ENCODE data around the gene RAD23A.
"Not testable (repeated sequence)": the region's sequence is repeated elsewhere in the genome, so short reads cannot be mapped to it uniquely, and the experiment has no call there.

RAD23A gene

GRCh38 chr19:12937927-12938778 lies 7.5 kb upstream of the RAD23A start, which contains the start of gene CALR:
Gene CALR (plus strand): TSS chr19:12938609. CDS start chr19:12938680, 71 bp downstream.
- peak; percentile 98 for DNase-seq (ENCODE audit: low spot score)

- peak; percentile 59 for DNase-seq (ENCODE audit: low spot score)
Observed at GRCh38 chr19:12938779-12939601, 6.7 kb upstream of the RAD23A start.

DNA sequence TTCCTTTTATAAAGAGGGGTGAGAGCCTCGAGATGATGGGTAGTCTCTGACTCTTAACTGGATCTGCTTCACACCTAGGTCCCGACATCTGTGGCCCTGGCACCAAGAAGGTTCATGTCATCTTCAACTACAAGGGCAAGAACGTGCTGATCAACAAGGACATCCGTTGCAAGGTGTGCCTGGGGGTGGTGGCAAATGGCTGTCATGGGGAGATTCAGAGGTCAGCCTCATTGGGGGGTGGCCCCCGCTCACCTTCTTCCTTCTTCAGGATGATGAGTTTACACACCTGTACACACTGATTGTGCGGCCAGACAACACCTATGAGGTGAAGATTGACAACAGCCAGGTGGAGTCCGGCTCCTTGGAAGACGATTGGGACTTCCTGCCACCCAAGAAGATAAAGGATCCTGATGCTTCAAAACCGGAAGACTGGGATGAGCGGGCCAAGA lies 5.7 kb upstream of the RAD23A start:
- no peak for DNase-seq (ENCODE audit: low spot score)

DNA sequence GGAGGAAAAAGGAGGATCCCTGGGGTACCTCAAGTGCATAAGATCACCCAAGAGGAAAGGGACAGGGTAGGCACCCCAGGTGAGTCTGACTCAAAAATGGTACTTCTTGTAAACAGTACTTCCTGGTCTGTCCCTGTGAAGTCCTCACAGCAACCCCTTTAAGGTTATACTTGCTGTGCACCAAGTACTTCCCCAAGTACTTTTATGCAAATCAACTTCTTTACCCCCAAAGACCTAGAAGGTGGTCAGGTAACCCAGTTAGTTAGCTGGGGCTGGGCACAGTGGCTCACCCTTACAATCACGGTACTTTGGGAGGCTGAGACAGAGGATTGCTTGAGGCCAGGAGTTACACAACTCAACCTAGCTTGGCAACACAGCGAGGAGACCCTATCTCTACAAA lies 4.8 kb upstream of the RAD23A start:
- no peak for DNase-seq (ENCODE audit: low spot score)

DNA sequence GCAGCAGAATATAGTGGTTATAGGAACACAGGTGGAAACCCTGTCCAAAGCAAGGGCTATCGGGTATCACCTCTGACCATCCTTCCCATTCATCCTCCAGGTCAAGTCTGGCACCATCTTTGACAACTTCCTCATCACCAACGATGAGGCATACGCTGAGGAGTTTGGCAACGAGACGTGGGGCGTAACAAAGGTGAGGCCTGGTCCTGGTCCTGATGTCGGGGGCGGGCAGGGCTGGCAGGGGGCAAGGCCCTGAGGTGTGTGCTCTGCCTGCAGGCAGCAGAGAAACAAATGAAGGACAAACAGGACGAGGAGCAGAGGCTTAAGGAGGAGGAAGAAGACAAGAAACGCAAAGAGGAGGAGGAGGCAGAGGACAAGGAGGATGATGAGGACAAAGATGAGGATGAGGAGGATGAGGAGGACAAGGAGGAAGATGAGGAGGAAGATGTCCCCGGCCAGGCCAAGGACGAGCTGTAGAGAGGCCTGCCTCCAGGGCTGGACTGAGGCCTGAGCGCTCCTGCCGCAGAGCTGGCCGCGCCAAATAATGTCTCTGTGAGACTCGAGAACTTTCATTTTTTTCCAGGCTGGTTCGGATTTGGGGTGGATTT lies 2.1 kb upstream of the RAD23A start:
- DNase-seq (ENCODE audit: low spot score), result no peak

- DNase-seq (ENCODE audit: low spot score), result no peak
Observed at GRCh38 chr19:12944104-12944674, 1.5 kb upstream of the RAD23A start.

DNA sequence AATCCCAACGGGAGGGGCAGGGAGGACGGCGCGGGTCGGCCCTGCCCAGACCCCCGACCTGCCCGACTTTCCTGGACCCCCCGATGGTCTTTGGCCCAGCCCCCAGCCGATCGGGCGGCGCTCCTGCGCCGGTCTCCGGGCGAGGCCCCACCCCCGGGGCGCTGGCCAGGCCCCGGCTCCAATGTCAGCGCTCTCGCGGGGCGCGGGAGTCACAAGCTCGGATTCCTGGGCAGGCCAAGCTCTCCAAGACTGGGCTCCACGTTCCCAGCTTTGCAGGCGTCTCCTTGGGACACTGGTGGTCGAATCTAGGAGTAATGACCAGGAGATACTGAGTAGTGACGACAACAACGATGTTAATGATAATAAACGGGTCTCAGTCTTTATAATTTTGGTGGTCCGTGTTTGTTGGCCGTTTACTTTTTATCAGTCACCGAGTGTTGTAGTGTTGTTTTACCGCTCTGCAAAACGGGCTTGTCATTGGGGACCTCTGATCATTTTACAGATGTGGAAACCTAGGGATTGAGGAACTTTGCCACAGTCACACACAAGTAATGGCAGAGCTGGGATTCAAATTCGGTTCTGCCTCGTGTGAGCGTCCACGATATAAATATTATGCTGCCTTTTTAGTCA lies 545 bp downstream of the RAD23A start:
- DNase-seq (ENCODE audit: low spot score), result peak; percentile 62

GRCh38 chr19:12946731-12947496 lies 1.3 kb downstream of the RAD23A start:
- DNase-seq (ENCODE audit: low spot score), result no peak

- no peak for DNase-seq (ENCODE audit: low spot score)
Observed at GRCh38 chr19:12947702-12948611, 2.3 kb downstream of the RAD23A start.

- no peak for DNase-seq (ENCODE audit: low spot score)
Observed at GRCh38 chr19:12948612-12949362, 3.1 kb downstream of the RAD23A start.

- DNase-seq (ENCODE audit: low spot score), result no peak
Observed at GRCh38 chr19:12949363-12950283, 4.0 kb downstream of the RAD23A start.

DNA sequence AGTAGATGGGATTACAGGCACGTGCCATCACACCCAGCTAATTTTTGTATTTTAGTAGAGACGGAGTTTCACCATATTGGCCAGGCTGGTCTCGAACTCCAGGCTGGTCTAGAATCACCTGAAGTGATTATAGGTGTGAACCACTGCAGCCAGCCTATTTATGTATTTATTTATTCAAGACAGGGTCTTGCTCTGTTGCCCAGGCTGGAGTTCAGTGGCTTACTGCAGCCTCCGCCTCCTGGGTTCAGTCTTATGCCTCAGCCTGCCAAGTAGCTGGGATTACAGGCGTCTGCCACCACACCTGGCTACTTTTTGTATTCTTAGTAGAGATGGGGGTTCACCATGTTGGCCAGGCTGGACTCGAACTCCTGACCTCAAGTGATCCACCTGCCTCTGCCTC lies 6.4 kb downstream of the RAD23A start:
- DNase-seq (ENCODE audit: low spot score), result not testable (repeated sequence)

- no peak for DNase-seq (ENCODE audit: low spot score)
Observed at GRCh38 chr19:12952488-12953137, 7.0 kb downstream of the RAD23A start.

- DNase-seq (ENCODE audit: low spot score), result no peak
Observed at GRCh38 chr19:12953138-12953798, 7.6 kb downstream of the RAD23A start.

DNA sequence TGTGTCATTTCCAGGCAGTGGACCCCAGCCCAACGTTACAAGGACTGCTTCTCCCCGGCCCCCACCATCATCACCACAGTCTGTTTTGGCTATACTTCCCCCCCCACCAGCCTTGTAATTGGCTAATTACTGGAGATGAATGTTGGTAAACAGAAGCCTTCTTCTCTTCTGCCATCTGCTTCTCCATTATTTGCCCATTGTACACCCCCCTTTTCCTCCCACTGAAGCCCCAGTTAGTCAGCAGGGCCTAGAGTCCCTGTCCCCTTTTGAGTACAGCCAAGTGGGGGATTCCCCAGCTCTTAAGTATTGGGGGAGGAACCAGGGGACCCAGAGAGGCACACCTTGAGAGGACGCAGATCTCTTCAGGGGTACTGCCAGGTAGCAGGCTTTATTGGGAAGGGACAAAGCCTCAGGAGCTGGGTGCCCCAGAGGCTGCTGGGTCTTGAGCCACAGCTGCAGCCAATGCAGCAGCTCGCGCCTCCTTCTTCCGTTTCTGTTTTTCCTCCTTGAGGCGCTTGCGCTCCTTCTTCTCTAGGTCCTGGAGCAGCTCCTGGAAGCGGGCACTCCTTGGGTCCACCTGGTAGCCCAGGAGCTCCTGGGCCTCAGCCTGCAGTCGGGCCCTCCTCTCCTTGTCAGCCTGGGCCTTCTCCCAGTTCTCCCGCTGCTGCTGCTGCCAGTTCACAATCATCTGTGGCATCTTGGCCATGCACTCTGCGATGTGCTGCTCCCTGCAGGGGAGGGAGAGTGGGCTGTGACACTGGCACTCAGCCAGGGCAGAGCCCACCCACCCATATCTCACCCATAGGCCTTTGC lies 8.3 kb downstream of the RAD23A start:
- DNase-seq (ENCODE audit: low spot score), result no peak

DNA sequence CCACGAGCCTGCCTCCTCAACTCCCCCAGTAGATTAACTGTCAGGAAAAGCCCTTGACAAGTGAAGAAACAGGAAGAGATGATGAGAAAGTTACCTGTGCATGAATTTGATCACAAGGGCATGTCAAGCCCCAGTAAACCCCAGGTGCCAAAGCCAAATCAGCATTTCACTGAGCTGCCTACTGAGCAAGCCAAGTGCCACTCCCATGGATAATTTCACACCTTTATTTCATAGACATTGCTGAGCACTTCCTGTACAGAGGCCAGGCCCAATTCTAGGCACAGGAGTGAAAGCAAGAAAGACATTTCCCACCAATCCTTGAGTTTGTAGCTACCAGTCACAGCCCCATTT lies 8.9 kb downstream of the RAD23A start:
- no peak for DNase-seq (ENCODE audit: low spot score)

All from SW480 (cell line).